Uterus (tissue), 4 donors: ENCODE measurements around the gene TOR4A. TPM values are rescaled to one million over a fixed set of nuclear protein-coding genes. Genes with fewer than 3 reads are reported as not detected.
"Not testable (repeated sequence)": the region's sequence is repeated elsewhere in the genome, so short reads cannot be mapped to it uniquely, and the experiment has no call there.

ENCODE experiments used
- DNase-seq, 2 donors: peaks; one replicate each; pipeline ENCODE4 v3.0.0-alpha.2; 2019 to 2020
- H3K27ac ChIP-seq, 2 donors: fragments of 200-600 bp; sonication (generic); 1 replicate in 1 of 2; 2 replicates in 1 of 2; pipeline ENCODE4 v1.5.1; 2016 to 2018
- H3K27me3 ChIP-seq, 2 donors: fragments of 200-600 bp; sonication (generic); one replicate each; pipeline ENCODE4 v1.5.1; 2018 to 2019; ENCODE audit warnings: control low read depth in 1 of 2
- H3K36me3 ChIP-seq, 2 donors: fragments of 200-600 bp; sonication (generic); one replicate each; pipeline ENCODE4 v1.5.1; 2019; ENCODE audit warnings: control low read depth in 1 of 2
- H3K4me1 ChIP-seq, 2 donors: fragments of 200-600 bp; sonication (generic); one replicate each; pipeline ENCODE4 v1.5.1; 2018 to 2019; ENCODE audit warnings: control low read depth in 1 of 2
- H3K4me3 ChIP-seq, 2 donors: fragments of 200-600 bp; sonication (generic); 1 replicate in 1 of 2; 2 replicates in 1 of 2; pipeline ENCODE4 v1.5.1; 2018 to 2019; ENCODE audit warnings: mild to moderate bottlenecking in 1 of 2
- H3K9me3 ChIP-seq, 2 donors: fragments of 200-600 bp; sonication (generic); one replicate each; pipeline ENCODE4 v1.5.1; 2019; ENCODE audit warnings: control low read depth in 1 of 2
- POLR2A ChIP-seq, 2 donors: fragments of 450-650 bp; IDR thresholded peaks; one replicate each; pipeline ENCODE4 v1.6.1; 2016; ENCODE audit warnings: antibody characterized with exemption in 2 of 2, mild to moderate bottlenecking in 1 of 2, moderate library complexity in 1 of 2
- intact Hi-C: fragments of 100-400 bp; cut with DNase I; formaldehyde crosslinking; loops from one replicate; pipeline ENCODE4 v1.15.1; 2023; ENCODE audit warnings: low total_unique reads
- total RNA-seq, 4 donors: library from RNA; depleted of rRNA in 3 of 4; stranded (reverse); fragments of >200 nt in 3 of 4; gene quantifications; one replicate each; pipeline versions ENCODE4 v1.1.0 to v1.2.4, GENCODE V29; 2014 to 2023
- TF ChIP-seq, protein P1 (sequence below), 4 experiments: fragments of 200-600 bp in 2 of 4; fragments of 450-650 bp in 2 of 4; sonication (generic) in 2 of 4; IDR thresholded peaks; one replicate each; pipeline ENCODE4 v1.5.1; 2016 to 2019; ENCODE audit warnings: antibody characterized with exemption in 4 of 4, mild to moderate bottlenecking in 2 of 4, moderate library complexity in 1 of 4
- donor health status: DM: yes; HTN: yes; CAD: no.

The TOR4A gene
- total RNA-seq, 4 donors from 2014 or later: 2.6 to 12.7 (median 11.5) TPM

DNA sequence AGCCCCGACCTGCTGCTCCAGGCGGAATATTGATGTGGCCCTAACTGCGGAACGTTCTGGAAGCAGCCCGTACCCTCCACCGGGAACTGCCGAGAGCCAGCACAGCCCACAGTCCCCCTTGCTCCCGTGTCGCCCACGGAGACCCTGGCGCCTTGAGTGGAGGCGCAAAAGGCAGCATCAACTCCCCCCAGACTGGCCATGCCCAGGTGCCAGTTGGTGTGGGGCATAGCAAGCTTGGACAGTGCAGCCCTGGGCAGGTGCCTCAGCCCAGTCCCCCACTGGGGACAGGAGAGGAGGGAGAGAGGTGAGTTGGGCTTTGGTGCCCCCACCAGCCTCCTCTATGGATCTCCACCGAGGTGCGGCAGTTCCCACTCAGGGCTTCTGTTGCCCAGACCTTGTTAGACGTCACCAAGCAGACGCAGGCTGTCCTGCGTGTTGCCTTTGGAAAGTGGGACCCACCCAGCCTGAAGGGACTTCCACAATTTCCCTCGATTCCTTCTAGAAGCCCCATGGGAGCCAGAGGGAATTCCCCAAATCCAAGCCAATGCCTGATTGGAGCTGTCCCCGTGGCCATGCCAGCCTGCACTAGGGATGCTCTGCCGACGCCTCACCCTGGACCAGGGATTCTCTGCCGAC is 44.3 kb downstream of the TOR4A start:
- Histone ChIP-seq H3K9me3 (no peaks in the 10 kb centered on the region), H3K36me3 (no peaks in the 10 kb centered on the region), H3K4me3 (no peak overlapping the region), H3K27me3 (peaks cover 0 to 1% of the 10 kb centered on the region in 2 donors), H3K4me1 (no peaks in the 10 kb centered on the region), H3K27ac (no peak overlapping the region)
- TF ChIP-seq, protein P1, sequence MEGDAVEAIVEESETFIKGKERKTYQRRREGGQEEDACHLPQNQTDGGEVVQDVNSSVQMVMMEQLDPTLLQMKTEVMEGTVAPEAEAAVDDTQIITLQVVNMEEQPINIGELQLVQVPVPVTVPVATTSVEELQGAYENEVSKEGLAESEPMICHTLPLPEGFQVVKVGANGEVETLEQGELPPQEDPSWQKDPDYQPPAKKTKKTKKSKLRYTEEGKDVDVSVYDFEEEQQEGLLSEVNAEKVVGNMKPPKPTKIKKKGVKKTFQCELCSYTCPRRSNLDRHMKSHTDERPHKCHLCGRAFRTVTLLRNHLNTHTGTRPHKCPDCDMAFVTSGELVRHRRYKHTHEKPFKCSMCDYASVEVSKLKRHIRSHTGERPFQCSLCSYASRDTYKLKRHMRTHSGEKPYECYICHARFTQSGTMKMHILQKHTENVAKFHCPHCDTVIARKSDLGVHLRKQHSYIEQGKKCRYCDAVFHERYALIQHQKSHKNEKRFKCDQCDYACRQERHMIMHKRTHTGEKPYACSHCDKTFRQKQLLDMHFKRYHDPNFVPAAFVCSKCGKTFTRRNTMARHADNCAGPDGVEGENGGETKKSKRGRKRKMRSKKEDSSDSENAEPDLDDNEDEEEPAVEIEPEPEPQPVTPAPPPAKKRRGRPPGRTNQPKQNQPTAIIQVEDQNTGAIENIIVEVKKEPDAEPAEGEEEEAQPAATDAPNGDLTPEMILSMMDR (IDR thresholded peaks at IDR 0.05): no peak
- TF ChIP-seq POLR2A (IDR thresholded peaks at IDR 0.05): no peak
- no peak for DNase-seq
- intact Hi-C loops: no loop called here

DNA sequence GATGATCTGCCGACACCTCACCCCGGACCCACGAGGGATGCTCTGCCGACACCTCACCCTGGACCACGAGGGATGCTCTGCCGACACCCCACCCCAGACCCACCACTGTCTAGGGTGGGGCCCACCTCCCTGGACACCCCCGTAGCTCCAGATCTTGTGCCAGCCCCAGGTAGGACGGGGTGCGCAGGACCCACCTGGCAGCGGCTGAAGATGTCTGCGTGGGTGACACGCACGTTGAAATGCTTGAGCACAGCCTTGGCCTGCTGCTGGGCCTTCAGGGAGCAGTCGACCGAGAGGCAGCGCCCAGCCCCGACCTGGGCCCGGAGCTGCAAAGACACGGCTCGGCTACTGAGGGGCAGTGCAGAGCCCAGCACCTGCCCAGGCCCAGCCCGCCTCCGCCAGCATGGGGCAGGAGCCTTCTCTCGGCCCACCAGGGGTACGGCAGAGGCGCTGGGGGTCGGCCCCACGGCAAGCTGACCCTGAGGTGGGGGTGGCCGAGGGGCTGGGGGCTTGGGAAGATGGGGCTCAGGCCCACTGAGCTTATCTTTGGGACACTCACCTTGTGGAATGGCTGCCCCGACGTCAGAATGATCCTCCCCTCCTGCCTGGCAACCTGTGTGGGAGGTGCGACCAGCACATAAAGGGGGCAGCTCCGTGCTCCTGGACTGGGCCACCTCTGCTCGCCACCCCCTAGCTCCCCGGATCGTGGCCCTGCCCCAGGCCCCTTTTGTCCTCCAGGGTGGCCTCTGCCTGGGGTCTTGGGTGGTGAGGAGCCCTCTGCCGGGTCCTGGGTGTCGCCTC is 46.2 kb downstream of the TOR4A start:
- intact Hi-C loops: no loop called here
- Histone ChIP-seq H3K9me3 (peaks cover 0 to 3% of the 10 kb centered on the region in 2 donors), H3K4me3 (no peak overlapping the region), H3K4me1 (no peaks in the 10 kb centered on the region), H3K36me3 (no peaks in the 10 kb centered on the region), H3K27ac (no peak overlapping the region), H3K27me3 (no peaks in the 10 kb centered on the region)
- TF ChIP-seq, protein P1 (IDR thresholded peaks at IDR 0.05): no peak
- TF ChIP-seq POLR2A (IDR thresholded peaks at IDR 0.05): no peak
- DNase-seq: no peak

DNA sequence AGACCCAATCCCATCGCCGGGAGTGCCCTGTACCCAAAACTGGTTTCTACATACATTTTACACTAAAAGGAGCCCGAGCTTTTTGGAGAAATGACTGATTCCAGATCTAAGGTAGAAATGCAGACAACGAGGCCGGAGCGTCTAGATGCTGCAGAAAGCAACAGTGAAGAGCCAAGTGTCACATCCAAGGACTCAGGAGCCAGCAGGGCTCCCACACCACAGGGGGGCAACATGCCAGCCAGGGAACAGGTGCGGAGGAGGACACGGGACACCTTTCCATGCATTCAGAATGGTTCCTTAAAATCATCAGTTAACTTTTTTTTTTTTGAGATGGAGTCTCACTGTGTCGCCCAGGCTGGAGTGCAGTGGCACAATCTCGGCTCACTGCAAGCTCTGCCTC is 47.6 kb downstream of the TOR4A start:
- Histone ChIP-seq H3K4me1 (no peaks in the 10 kb centered on the region), H3K36me3 (no peaks in the 10 kb centered on the region), H3K4me3 (no peak overlapping the region), H3K27ac (no peak overlapping the region), H3K9me3 (peaks cover 0 to 3% of the 10 kb centered on the region in 2 donors), H3K27me3 (no peaks in the 10 kb centered on the region)
- no peak for DNase-seq
- intact Hi-C loops: no loop called here
- TF ChIP-seq, protein P1 (IDR thresholded peaks at IDR 0.05): no peak
- TF ChIP-seq POLR2A (IDR thresholded peaks at IDR 0.05): no peak

DNA sequence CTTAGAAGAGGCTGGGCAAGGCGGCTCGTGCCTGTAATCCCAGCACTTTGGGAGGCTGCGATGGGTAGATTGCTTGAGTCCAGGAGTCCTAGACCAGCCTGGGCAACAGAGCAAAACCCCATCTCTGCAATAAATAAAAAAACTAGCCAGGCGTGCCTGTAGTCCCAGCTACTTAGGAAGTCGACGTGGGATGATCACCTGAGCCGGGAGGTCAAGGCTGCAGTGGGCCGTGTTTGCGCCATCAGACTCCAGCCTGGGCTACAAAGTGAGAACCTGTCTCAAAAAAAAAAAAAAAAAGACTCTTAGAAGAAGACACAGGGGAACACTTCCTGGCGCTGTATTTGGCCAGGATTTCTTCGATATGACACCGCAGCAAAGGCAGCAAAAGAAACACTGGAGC is 48.3 kb downstream of the TOR4A start:
- Histone ChIP-seq H3K9me3 (peaks cover 0 to 3% of the 10 kb centered on the region in 2 donors), H3K4me1 (no peaks in the 10 kb centered on the region), H3K4me3 (no peak overlapping the region), H3K36me3 (no peaks in the 10 kb centered on the region), H3K27ac (no peak overlapping the region), H3K27me3 (no peaks in the 10 kb centered on the region)
- TF ChIP-seq POLR2A (IDR thresholded peaks at IDR 0.05): no peak
- TF ChIP-seq, protein P1 (IDR thresholded peaks at IDR 0.05): no peak
- intact Hi-C loops: no loop called here
- DNase-seq: no peak

DNA sequence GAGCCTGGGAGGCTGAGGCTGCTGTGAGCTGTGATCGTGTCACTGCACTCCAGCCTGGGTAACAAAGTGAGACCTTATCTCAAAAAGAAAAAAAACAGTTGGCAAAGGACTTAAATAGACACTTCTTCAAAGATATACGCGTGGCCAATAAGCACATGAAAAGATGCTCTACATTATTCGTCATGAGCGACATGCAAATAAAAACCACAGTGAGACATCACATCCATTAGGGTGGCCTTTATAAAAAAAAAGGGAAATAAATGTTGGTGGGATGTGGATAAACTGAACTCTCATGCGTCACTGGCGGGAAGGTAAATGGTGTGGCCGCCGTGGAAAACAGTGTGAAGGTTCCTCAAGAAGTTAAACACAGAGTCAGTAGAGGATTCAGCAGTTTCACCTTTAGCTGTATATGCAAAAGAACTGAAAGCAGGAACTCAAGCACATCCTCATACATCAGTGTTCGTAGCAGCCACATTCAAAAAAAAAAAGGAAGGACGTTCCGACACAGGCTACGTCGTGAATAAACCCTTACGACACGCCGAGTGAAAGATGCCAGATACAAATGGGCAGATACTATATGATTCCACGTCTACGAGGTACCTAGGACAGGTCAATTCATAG is 49.0 kb downstream of the TOR4A start:
- no peak for DNase-seq
- Histone ChIP-seq H3K9me3 (peaks cover 0 to 3% of the 10 kb centered on the region in 2 donors), H3K4me1 (no peaks in the 10 kb centered on the region), H3K36me3 (no peaks in the 10 kb centered on the region), H3K27me3 (no peaks in the 10 kb centered on the region), H3K27ac (no peak overlapping the region), H3K4me3 (no peak overlapping the region)
- TF ChIP-seq, protein P1 (IDR thresholded peaks at IDR 0.05): no peak
- TF ChIP-seq POLR2A (IDR thresholded peaks at IDR 0.05): no peak
- intact Hi-C loops: no loop called here

DNA sequence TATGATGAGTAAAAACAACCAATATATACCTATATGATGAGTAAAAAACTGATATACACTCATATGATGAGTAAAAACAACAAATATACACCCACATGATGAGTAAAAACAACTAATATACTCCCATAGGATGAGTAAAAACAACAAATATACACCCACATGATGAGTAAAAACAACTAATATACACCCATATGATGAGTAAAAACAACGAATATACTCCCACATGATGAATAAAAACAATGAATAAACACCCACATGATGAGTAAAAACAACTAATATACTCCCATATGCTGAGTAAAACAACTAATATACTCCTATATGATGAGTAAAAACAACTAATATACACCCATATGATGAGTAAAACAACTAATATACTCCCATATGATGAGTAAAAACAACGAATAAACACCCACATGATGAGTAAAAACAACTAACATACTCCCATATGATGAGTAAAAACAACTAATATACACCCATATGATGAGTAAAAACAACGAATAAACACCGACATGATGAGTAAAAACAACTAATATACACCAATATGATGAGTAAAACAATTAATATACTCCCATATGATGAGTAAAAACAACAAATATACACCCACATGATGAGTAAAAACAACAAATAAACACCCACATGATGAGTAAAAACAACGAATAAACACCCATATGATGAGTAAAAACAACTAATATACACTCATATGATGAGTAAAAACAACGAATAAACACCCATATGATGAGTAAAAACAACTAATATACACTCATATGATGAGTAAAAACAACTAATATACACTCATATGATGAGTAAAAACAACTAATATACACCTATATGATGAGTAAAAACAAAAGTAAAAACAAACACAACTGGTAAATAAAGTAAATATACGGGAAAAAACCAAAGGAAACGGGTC is 50.4 kb downstream of the TOR4A start:
- intact Hi-C loops, H3K4me1 ChIP-seq, H3K27me3 ChIP-seq, DNase-seq, H3K9me3 ChIP-seq, H3K27ac ChIP-seq, H3K4me3 ChIP-seq, H3K36me3 ChIP-seq: not testable (repeated sequence)

DNA sequence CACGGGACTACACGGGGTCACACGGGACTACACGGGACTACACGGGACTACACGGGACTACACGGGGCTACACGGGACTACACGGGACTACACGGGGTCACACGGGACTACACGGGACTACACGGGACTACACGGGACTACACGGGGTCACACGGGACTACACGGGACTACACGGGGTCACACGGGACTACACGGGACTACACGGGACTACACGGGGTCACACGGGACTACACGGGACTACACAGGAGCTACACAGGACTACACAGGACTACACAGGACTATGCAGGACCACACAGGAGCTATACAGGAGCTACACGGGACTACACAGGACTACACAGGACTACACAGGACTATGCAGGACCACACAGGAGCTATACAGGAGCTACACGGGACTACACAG is 52.1 kb downstream of the TOR4A start:
- H3K27ac ChIP-seq, intact Hi-C loops, H3K9me3 ChIP-seq, H3K27me3 ChIP-seq, DNase-seq, H3K4me1 ChIP-seq, H3K4me3 ChIP-seq, H3K36me3 ChIP-seq: not testable (repeated sequence)
